Stimulated activated memory B cell treated with anti-CD40 and anti-IgM and Interleukin-4, amounts not matched to agents 10 μg/mL and 1 μg/mL and 100 μg/mL, for 72 hours (primary cell): ENCODE measurements around the gene TMEFF1.

Experiments
- ATAC-seq: fragments of 150-1000 bp; cut with Tn5 transposase; 2 replicates; pipeline ENCODE4 v1.10.0; 2021
- H3K27ac Mint-ChIP-seq: one replicate; pipeline ENCODE4 v1.8.0; 2022; ENCODE audit warnings: mild to moderate bottlenecking, mixed read lengths
- H3K27me3 Mint-ChIP-seq: one replicate; pipeline ENCODE4 v1.8.0; 2022; ENCODE audit warnings: mixed read lengths
- H3K36me3 Mint-ChIP-seq: one replicate; pipeline ENCODE4 v1.8.0; 2022; ENCODE audit warnings: mixed read lengths
- H3K4me1 Mint-ChIP-seq: one replicate; pipeline ENCODE4 v1.8.0; 2022; ENCODE audit warnings: mixed read lengths
- H3K4me3 Mint-ChIP-seq: one replicate; pipeline ENCODE4 v1.8.0; 2022; ENCODE audit warnings: mild to moderate bottlenecking, moderate library complexity, mixed read lengths
- H3K9me3 Mint-ChIP-seq: one replicate; pipeline ENCODE4 v1.8.0; 2022; ENCODE audit warnings: mixed read lengths

Gene TMEFF1

GRCh38 chr9:100567856-100568255 is 94.9 kb downstream of the TMEFF1 start:
- Mint-ChIP-seq H3K27me3 (no peaks in the 10 kb centered on the region), H3K36me3 (peaks cover 6% of the 10 kb centered on the region), H3K27ac (no peak overlapping the region), H3K9me3 (peaks cover 3% of the 10 kb centered on the region), H3K4me1 (no peaks in the 10 kb centered on the region), H3K4me3 (no peak overlapping the region)
- ATAC-seq: no peak

GRCh38 chr9:100573655-100574260 is 100.8 kb downstream of the TMEFF1 start:
- H3K36me3 Mint-ChIP-seq: peaks cover 6% of the 10 kb centered on the region
- no peak overlapping the region for H3K27ac Mint-ChIP-seq
- no peaks in the 10 kb centered on the region for H3K4me1 Mint-ChIP-seq
- ATAC-seq: no peak
- H3K27me3 Mint-ChIP-seq: no peaks in the 10 kb centered on the region
- peaks cover 3% of the 10 kb centered on the region for H3K9me3 Mint-ChIP-seq
- H3K4me3 Mint-ChIP-seq: no peak overlapping the region

GRCh38 chr9:100575006-100575405 is 102.1 kb downstream of the TMEFF1 start:
- no peaks in the 10 kb centered on the region for H3K4me1 Mint-ChIP-seq
- peaks cover 6% of the 10 kb centered on the region for H3K36me3 Mint-ChIP-seq
- no peaks in the 10 kb centered on the region for H3K9me3 Mint-ChIP-seq
- no peak overlapping the region for H3K27ac Mint-ChIP-seq
- no peaks in the 10 kb centered on the region for H3K27me3 Mint-ChIP-seq
- ATAC-seq: no peak
- no peak overlapping the region for H3K4me3 Mint-ChIP-seq

DNA sequence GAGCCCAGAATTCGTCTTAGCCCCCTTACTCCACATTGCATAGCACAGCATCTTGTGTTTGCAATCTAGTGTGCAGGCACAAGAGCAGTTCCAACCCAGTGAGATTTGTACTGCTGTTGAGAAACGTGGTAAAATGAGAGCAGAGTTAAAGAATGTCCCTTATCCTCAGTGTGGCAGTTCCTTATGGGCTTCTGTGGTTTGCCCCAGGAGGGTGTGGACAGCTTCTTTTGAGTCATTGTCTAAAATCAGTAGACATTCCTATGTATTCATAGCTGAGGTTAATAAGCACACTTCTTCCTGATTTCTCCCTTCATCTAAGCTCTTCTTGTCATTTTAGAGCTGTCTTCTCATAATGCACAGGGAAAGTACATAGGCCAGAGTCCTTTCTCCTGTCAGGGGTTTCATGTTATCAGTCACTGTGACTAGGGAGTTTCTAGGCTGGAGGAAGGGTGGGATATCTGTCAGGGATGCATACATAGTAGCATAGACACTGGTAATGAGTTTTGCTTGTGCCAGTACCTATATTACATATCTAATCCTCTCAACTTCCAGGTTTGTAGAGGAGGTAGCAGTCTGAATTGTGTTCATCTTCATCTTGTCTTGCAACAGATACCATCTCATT is 102.9 kb downstream of the TMEFF1 start:
- Mint-ChIP-seq H3K27ac (no peak overlapping the region), H3K4me3 (no peak overlapping the region), H3K36me3 (no peaks in the 10 kb centered on the region), H3K4me1 (no peaks in the 10 kb centered on the region), H3K9me3 (no peaks in the 10 kb centered on the region), H3K27me3 (no peaks in the 10 kb centered on the region)
- ATAC-seq: no peak

GRCh38 chr9:100577776-100578448 is 105.0 kb downstream of the TMEFF1 start, which contains the start of gene CAVIN4:
CAVIN4 (plus strand) TSS chr9:100578079; CDS start chr9:100578144, 65 bp downstream.
- ATAC-seq: no peak
- Mint-ChIP-seq H3K4me1 (no peaks in the 10 kb centered on the region), H3K27ac (no peak within 1 kb of the TSS), H3K9me3 (no peaks in the 10 kb centered on the region), H3K27me3 (no peaks in the 10 kb centered on the region), H3K36me3 (no peaks in the 10 kb centered on the region), H3K4me3 (no peak within 1 kb of the TSS)

- no peaks in the 10 kb centered on the region for H3K4me1 Mint-ChIP-seq
- no peak overlapping the region for H3K4me3 Mint-ChIP-seq
- ATAC-seq: no peak
- H3K27ac Mint-ChIP-seq: no peak overlapping the region
- no peaks in the 10 kb centered on the region for H3K27me3 Mint-ChIP-seq
- no peaks in the 10 kb centered on the region for H3K36me3 Mint-ChIP-seq
- H3K9me3 Mint-ChIP-seq: no peaks in the 10 kb centered on the region
Observed at GRCh38 chr9:100578610-100579009, 105.7 kb downstream of the TMEFF1 start.

- Mint-ChIP-seq H3K27ac (no peak overlapping the region), H3K4me3 (no peak overlapping the region), H3K27me3 (no peaks in the 10 kb centered on the region), H3K36me3 (no peaks in the 10 kb centered on the region), H3K4me1 (no peaks in the 10 kb centered on the region), H3K9me3 (no peaks in the 10 kb centered on the region)
- ATAC-seq: no peak
Observed at GRCh38 chr9:100579665-100580064, 106.7 kb downstream of the TMEFF1 start.

DNA sequence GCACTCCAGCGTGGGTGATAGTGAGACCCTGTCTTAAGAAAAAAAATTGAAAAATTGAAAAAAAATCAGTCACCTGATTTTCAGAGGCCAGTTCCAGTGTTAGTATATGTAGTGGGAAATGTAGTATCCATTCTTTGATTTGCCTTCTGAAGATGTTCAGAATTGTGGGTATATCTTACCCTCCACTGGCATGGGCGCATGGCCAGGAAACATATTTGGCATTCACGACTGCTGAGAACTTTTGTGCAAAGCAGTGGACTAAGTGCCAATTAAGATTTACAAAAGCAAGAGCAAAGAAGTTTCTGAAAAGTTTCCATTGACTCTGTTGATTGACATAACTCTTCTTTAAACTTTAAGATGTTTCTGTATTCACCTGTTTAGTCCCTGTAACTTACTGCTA is 107.3 kb downstream of the TMEFF1 start:
- no peaks in the 10 kb centered on the region for H3K27me3 Mint-ChIP-seq
- ATAC-seq: no peak
- no peak overlapping the region for H3K27ac Mint-ChIP-seq

GRCh38 chr9:100581081-100581480 is 108.1 kb downstream of the TMEFF1 start:
- Mint-ChIP-seq H3K4me3 (no peak overlapping the region), H3K9me3 (no peaks in the 10 kb centered on the region), H3K36me3 (no peaks in the 10 kb centered on the region), H3K4me1 (no peaks in the 10 kb centered on the region), H3K27ac (no peak overlapping the region), H3K27me3 (no peaks in the 10 kb centered on the region)
- no peak for ATAC-seq

More for the DNA sequence above, 107.3 kb downstream of the TMEFF1 start:
- Mint-ChIP-seq H3K4me3 (no peak overlapping the region), H3K9me3 (no peaks in the 10 kb centered on the region), H3K36me3 (no peaks in the 10 kb centered on the region), H3K4me1 (no peaks in the 10 kb centered on the region)

GRCh38 chr9:100581661-100582060 is 108.7 kb downstream of the TMEFF1 start:
- Mint-ChIP-seq H3K4me1 (no peaks in the 10 kb centered on the region), H3K4me3 (no peak overlapping the region), H3K36me3 (no peaks in the 10 kb centered on the region), H3K27ac (no peak overlapping the region), H3K27me3 (no peaks in the 10 kb centered on the region), H3K9me3 (no peaks in the 10 kb centered on the region)
- no peak for ATAC-seq

GRCh38 chr9:100583014-100583802 is 110.3 kb downstream of the TMEFF1 start:
- Mint-ChIP-seq H3K4me3 (no peak overlapping the region), H3K27me3 (no peaks in the 10 kb centered on the region), H3K36me3 (no peaks in the 10 kb centered on the region), H3K4me1 (no peaks in the 10 kb centered on the region), H3K27ac (no peak overlapping the region), H3K9me3 (no peaks in the 10 kb centered on the region)
- no peak for ATAC-seq

DNA sequence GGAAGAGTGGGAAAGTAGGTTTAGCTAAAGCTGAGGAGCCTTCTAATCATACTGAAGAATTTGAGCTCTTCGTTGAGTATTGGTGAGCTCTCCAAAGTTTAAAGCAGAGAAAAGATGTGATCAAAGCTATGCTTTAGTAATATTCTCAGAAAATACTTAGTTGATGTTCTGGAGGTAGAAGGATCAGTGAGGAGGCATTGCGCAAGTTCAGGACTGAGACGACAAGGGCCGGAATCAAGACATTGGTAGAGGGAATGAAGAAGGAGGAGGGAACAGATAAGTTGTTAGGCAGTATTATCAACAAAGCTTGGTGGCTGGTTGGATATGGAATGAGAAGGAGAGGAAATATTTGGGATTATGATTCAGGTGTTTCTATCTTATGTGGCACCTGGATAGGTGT is 112.0 kb downstream of the TMEFF1 start:
- no peaks in the 10 kb centered on the region for H3K27me3 Mint-ChIP-seq
- H3K4me1 Mint-ChIP-seq: no peaks in the 10 kb centered on the region
- no peaks in the 10 kb centered on the region for H3K36me3 Mint-ChIP-seq
- H3K4me3 Mint-ChIP-seq: no peak overlapping the region
- no peak overlapping the region for H3K27ac Mint-ChIP-seq
- no peak for ATAC-seq
- no peaks in the 10 kb centered on the region for H3K9me3 Mint-ChIP-seq

DNA sequence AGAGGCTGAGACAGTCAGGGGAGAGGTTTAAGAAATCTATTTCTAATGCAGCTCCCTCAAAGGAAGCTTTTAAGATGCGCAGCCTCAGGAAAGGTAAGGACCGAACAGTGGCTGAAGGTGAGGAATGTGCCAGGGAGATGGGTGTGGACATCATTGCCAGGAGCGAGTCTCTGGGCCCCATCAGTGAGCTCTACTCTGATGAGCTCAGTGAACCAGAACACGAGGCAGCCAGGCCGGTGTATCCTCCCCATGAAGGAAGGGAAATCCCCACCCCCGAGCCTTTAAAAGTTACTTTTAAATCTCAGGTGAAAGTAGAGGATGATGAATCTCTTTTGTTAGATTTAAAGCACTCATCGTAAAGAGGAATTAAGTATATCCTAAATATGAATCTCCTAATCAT is 113.1 kb downstream of the TMEFF1 start:
- no peaks in the 10 kb centered on the region for H3K27me3 Mint-ChIP-seq
- H3K4me1 Mint-ChIP-seq: no peaks in the 10 kb centered on the region
- H3K27ac Mint-ChIP-seq: no peak overlapping the region
- ATAC-seq: no peak
- H3K36me3 Mint-ChIP-seq: no peaks in the 10 kb centered on the region
- no peak overlapping the region for H3K4me3 Mint-ChIP-seq
- H3K9me3 Mint-ChIP-seq: no peaks in the 10 kb centered on the region

- Mint-ChIP-seq H3K27ac (no peak overlapping the region), H3K36me3 (no peaks in the 10 kb centered on the region), H3K9me3 (no peaks in the 10 kb centered on the region), H3K4me3 (no peak overlapping the region), H3K4me1 (no peaks in the 10 kb centered on the region), H3K27me3 (no peaks in the 10 kb centered on the region)
- ATAC-seq: no peak
Observed at GRCh38 chr9:100587375-100587774, 114.4 kb downstream of the TMEFF1 start.

DNA sequence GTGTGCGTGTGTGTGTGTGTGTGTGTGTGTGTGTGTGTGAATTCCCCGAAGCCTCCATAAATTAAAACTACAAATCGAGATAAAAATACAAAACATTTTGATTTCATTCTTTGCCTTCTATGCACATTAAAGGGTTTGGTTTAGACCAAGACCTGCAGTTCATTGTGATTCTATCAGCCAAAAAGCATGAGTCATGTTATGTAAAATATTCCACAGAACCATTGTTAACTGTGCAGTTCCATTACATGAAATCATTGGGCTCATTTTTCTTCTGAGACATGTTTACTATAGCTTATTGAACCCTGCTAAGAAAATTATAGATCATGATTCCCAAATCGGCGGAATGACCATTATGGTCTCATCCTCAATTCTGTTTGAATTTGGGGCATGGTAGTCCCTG is 116.6 kb downstream of the TMEFF1 start:
- H3K27me3 Mint-ChIP-seq: no peaks in the 10 kb centered on the region
- H3K9me3 Mint-ChIP-seq: no peaks in the 10 kb centered on the region
- H3K27ac Mint-ChIP-seq: no peak overlapping the region
- H3K36me3 Mint-ChIP-seq: no peaks in the 10 kb centered on the region
- H3K4me1 Mint-ChIP-seq: no peaks in the 10 kb centered on the region
- no peak for ATAC-seq
- H3K4me3 Mint-ChIP-seq: no peak overlapping the region
